HG03342 (cell line): ENCODE data around the gene NUTM2E.
"Not testable (repeated sequence)": the region's sequence is repeated elsewhere in the genome, so short reads cannot be mapped to it uniquely, and the experiment has no call there.

Experiments used
- ATAC-seq: cut with Tn5 transposase; IDR thresholded peaks from one replicate; pipeline ENCODE4 v1.9.1; 2021; ENCODE audit warnings: mild to moderate bottlenecking, moderate library complexity; ENCODE audit not compliant: unreplicated experiment

The NUTM2E gene, protein sequence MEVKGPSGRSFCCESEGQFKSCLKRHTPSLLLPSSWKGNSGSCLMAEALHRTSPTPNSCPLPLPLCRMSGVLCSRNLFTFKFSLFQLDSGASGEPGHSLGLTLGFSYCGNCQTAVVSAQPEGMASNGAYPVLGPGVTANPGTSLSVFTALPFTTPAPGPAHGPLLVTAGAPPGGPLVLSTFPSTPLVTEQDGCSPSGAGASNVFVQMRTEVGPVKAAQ (N-terminal part only)

DNA sequence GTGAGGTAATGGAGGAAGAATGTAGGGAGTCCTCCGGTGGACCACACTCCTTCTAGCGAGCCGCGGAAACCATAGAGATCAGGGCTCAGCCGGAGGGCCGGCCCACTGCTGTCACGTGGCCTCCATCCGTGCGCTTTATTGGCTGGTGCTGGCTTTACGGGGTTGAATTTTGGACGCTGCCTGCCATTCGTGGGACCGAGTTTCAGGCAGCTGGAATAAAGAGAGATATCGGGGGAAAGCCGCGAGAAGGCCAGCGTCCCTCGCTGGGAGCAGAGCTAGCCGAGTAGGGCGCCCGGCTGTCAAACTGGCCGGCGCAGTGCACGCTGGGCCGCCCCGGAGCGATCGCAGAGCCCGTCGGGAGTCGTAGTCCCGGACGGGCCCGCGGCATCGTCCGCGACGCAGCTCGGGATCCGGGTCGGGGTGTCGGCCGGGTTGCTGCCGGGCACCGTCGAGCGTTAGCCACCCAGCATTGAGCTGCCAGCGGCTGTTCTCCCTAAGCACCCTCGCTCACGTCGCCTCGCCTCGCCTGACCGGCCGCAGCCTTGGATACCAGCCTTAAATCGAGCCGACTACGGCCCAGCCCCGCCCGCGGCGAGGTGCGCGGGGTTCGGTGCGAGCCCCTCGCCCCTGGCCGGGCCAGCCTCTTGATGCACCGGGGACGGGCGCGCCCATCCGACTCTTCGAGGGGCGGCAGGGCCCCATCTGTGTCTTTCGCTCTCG lies at the start of gene NUTM2E:
Gene NUTM2E (plus strand): TSS at position 244 of the 720 bp plus-strand sequence. CDS start 15,002 bp downstream, outside the sequence.
- ATAC-seq = peak; percentile 90

DNA sequence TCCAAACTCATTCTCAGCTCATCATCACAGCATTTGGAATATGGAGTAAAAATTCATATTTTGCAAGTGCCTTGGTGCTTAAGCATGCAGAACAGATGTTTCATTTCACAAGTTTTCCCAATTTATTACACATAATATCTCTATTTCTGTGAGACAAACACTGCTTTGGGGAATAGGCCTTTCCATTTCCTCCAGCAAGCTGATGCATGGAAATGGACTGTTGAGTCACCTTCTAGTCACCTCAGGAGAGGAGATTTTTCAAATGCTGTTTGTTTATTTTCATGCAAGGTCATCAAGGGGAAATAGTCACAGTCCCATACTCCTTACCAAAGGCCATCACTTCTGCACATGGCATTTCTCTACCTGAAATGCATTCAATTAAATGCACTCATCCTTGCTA lies 48.5 kb upstream of the NUTM2E start:
- not testable (repeated sequence) for ATAC-seq

DNA sequence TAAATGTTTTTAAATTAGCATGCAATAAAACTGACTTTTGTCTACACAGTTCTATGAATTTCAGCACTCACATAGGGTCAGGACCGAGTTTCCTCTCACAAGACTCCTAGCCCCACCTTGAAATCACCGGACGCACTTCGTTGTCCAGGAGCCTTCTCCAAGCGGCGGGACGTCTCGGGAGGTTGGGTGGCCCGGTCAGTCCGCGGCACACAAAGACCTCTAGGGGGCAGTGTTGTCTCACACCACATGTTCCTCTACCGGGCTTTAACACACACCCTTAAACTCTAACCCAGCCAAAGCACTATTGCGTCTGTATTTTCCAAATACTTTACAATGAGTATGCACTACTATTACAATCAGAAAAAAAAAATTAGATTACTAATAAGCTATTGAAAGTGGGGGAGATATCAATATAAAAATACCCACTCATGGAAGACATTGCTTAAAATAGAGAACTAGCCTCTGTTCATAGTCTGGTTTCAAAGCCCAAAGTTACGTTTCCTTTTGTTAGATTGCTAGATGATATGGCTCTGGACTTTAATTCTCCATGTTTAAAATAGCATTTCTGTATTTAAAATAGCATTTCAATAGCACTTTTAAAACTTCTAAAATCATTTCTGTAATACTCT lies 47.1 kb upstream of the NUTM2E start:
- ATAC-seq = peak; percentile 95

DNA sequence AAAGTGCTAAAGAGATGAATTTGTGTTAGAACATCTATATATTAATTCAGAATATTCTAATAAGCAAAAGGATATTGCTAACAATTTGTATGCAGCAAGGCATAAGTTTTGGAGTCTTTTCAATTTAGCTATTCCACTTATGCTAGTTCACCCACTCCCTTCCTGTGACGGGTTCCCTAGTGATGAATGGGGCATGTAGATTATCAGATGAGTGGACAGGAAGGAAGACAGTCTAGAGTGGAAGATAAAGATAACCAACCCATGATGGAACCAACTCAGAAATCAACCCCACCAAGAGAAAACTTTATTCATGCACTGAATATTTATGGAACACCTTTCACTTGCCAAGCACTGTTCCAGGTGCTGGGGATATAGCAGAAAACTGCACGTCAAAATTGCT lies 46.5 kb upstream of the NUTM2E start:
- ATAC-seq = not testable (repeated sequence)

DNA sequence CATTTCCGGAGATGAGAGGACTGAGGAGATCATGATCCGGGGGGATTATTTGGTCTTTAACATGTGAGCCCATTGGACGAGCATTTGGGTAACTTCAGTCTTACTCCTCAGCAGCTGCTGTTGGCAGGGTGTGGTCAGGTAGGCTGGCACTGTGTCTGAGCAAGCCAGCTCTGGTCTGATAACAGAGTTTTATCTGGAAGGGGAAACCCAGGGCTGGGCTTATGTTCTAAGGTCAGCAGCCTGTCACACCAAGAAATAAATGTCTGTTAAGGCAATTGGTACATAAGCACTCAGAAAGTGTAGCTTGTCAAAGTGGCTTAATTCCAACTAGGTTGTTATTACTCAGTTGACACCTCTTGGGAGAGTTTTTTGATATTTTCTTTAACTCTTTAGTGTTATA lies 45.0 kb upstream of the NUTM2E start:
- ATAC-seq = not testable (repeated sequence)

DNA sequence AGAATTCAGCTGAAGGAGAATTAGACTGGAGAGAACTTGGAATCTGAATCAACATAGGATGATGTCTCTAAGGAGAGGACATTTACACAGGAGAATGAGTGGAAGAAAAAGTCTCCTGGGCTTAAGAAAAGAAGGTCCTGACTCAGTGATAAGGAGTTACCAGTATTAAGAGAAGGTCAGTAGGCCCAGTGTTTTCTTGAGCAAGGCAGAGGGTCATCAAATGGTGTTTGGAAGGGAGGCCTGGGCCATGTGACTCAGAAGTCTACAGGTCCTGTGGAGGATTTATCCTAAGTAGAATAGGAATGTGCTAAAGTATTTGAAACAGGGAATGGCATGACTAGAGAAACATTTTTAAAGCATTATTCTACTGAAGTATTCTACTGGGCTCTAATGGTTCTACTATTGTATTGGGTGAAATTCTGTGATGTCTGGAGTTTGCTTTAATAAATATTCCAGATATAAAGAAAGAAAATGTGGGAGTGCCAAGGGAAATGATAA lies 39.0 kb upstream of the NUTM2E start:
- ATAC-seq = not testable (repeated sequence)

DNA sequence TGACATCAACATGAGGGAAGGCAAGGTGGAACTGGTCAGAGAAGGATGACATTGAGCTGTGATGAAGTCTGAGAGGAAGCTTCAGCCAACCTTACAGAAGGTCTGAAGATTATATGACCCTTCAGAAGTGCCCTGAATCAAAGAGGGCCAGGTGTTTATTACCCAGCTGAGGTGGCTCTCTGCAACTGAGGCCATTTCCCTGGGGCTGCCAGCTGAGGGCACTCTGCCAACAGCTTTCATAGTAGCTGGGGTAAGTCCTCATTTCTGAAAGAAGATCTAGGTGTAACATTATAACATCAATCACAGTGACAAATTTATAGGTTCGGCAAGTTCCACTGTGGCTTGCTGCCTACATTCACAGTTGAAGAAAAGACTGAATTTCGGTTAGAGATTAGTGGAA lies 37.2 kb upstream of the NUTM2E start:
- ATAC-seq = not testable (repeated sequence)

DNA sequence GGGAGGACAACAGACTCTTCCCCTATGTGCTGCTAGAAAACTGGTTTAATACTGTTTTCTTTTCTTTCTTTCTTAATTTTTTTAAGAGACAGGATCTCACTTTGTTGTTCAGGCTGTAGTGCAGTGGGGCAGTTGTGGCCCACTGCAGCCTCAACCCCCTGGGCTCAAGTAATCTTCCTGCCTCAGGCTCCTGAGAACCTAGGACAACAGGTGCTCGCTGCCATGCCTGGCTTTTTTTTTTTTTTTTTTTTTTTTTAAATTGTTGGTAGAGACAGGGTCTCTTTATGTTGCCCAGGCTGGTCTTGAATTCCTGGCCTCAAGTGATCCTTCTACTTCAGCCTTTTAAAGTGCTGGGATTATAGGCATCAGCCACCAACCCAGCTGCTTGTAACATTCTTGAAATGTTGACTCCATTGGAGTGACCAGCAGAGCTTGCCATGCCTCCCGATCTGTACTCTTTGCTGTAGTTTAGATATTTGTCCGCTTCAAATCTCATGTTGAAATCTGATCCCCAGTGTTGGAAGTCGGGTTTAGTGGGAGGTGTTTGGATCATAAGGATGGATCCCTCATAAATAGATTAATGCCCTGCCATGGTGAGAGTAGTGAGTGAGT lies 34.5 kb upstream of the NUTM2E start:
- not testable (repeated sequence) for ATAC-seq

DNA sequence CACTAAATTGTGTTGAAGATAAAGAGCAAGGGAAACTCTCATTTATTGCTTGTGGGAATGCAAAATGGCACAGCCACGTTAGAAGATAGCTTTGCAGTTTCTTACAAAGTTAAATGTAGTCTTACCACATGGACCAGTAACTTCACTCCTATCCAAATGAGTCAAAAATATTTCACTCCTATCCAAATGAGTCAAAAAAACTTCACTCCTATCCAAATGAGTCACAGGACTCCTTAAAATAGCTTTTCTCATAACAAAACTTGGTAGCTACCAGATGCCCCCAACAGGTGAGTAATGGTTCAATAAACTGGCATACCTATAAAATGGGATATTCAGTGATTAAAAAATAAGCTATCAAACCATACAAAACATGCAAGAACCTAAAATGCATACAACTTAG lies 27.2 kb upstream of the NUTM2E start:
- peak; percentile 67 for ATAC-seq

DNA sequence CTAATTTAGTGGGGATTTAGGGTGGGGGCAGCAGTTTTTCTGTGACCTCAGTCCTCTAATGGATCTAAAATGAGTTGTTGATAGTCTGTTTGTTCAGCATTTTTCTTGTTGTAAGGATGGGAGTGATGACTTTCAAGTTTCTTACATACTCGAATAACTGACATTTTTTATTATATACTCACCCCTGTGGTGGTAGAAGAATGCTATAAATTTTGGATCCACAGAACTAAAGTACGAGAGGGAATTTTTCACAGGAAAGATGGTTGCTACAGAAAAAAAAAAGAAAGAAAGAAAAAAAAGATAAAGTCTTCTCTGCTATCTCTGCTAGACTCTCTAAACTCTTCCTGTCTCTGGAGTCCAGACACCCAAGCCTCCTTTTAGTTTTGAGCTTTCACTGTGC lies 20.7 kb upstream of the NUTM2E start:
- not testable (repeated sequence) for ATAC-seq

DNA sequence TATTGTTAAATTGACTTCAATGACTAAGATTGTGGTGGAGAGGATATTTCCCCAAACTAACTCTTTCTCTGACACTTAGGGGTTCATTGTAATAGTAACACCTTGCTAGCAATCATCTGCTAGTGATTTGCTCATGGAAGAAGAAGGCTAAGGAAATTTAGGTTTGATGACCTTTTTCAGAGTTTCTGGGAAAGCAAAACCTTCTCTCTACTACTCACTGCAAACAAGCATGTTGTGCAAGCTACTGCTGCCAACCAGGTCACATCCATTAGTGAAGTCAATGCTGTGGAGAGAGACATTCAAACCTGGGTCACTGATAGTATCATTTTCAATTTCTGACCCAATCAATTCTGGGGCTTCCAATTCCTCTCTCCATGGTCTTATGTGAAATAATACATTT lies 14.6 kb upstream of the NUTM2E start:
- ATAC-seq = not testable (repeated sequence)

DNA sequence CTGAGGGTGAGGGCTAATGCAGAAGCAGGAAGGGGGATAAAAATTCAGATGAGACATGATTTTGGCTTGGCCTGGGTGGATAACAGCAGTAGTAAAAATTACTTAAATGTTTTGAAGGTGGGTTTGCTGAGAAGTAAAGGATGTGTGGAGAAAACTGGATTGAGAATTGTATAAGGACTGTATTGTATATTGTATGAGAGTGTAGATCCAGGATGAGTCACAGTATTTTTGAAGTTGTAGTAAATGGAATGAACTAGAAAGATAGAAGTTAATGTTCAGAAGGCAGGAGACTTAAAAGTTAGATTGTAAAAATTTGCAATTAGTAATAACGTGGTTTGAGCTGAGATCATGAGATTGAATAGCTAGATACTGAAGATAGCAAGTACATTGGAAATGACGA lies 10.2 kb upstream of the NUTM2E start:
- ATAC-seq = not testable (repeated sequence)

DNA sequence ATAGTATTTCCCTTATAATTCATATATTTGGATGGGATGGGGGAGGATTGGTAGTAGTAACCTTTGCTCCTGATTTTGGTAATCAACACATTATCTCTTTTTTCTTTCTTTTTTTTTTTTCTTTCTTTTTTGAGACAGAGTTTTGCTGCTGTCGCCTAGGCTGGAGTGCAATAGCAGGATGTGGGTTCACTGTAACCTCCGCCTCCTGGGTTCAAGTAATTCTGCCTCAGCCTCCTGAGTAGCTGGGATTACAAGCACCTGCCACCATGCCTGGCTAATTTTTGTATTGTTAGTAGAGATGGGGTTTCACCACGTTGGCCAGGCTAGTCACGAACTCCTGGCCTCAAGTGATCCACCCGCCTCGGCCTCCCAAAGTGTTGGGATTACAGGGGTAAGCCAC lies 3.2 kb upstream of the NUTM2E start:
- not testable (repeated sequence) for ATAC-seq

DNA sequence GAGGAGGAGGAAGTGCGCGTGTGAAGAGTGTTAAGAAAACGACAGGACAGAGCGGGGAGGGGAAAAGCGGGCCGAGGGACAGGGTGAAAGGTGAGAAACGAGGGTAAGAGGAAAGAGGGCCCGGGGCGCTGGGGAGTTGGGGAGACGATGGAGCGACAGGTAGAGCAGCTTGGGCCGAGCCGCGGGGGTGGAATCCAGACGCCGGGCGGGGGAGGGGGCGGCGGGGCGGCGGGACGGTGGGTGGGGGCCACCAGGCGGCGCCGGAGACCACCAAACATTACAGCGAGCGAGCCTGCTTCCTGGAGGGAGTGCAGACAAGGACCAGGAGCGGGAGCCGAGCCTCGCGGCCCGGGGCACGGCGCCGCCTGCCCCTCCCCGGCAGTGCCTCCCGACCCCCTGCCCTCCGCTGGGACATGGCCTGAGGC lies 940 bp upstream of the NUTM2E start:
- peak; percentile 28 for ATAC-seq

DNA sequence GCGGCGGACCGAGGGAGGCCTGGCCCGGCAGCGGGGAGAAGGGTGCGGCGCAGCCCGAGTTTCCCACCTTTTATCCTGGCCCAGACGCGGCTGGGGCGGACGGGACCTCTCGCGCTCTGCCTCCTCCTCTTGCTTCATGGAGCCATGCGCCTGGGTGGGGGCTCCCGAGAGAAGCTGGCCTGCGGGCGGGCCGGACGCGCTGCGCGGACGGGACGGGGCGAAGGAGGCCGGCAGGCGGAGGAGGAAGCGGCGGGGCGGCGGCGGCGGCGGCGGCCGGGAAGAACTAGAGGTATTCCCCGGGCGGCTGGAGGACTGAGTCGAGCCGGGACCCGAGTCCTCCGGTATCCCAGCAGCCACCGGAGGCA lies 426 bp upstream of the NUTM2E start:
- ATAC-seq = not testable (repeated sequence)

DNA sequence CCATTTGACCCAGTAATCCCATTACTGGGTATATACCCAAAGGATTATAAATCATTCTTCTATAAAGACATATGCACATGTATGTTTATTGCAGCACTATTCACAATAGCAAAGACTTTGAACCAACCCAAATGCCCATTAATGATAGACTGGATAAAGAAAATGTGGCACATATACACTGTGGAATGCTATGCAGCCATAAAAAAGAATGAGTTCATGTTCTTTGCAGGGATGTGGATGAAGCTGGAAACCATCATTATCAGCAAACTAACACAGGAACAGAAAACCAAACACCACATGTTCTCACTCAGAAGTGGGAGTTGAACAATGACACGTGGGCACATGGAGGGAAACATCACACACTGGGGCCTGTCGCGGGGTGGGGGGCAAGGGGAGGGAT lies 7.3 kb downstream of the NUTM2E start:
- not testable (repeated sequence) for ATAC-seq

DNA sequence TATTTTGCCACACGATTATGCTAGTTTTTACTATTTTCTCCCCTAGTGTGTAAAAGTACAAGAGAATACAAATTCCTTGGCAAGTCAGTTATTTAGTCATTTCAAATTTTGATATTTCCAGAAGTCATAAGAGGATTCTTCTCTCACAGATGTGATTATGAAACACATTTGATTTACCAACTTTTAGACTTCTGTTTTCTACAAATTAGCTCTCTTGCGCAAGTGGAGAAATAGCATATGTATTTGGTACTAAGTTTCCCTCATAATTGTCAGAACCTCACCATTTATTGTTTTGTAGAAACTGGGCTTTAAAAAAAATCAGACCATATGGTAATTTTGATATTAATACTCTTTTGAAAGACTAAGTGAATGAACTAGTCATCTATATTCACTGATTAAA lies 9.4 kb downstream of the NUTM2E start:
- ATAC-seq = not testable (repeated sequence)

DNA sequence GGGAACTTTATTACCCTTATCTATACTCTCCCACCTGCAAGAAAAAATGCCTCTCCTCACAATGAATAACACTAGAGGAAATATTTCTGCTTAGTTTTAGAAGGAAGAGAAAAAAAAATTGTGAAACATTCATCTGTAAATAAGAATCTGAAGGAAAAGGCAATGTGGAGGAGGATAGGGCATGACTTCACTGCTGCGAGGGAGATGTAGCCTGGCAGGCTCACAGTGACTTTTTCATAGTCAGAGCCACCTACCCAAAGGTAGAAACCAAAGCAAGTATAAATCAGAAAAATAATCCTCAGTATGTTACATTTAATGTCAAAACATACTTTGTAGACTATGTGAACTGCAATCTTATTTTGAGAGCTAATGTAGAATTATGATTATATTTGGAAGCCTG lies 10.4 kb downstream of the NUTM2E start:
- ATAC-seq = not testable (repeated sequence)

DNA sequence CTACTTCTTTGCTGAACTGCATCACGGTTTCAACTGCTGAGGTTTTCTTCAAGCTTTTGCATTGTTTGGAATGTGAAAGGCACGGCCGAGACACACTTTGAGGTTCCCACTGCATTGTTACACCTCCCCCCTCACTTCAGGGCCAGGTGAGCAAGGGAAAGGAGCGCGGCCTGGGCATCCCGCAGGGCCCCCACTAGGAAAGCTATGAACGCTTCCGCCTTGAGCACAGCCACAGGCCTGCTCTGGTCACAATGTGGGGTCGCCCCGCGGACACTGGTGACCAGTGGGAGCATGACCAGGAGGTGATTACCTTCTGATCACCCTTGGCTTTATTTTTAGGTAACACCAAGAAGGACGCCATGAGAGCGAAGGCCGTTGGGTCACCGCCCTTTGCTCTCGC lies 11.9 kb downstream of the NUTM2E start:
- not testable (repeated sequence) for ATAC-seq

DNA sequence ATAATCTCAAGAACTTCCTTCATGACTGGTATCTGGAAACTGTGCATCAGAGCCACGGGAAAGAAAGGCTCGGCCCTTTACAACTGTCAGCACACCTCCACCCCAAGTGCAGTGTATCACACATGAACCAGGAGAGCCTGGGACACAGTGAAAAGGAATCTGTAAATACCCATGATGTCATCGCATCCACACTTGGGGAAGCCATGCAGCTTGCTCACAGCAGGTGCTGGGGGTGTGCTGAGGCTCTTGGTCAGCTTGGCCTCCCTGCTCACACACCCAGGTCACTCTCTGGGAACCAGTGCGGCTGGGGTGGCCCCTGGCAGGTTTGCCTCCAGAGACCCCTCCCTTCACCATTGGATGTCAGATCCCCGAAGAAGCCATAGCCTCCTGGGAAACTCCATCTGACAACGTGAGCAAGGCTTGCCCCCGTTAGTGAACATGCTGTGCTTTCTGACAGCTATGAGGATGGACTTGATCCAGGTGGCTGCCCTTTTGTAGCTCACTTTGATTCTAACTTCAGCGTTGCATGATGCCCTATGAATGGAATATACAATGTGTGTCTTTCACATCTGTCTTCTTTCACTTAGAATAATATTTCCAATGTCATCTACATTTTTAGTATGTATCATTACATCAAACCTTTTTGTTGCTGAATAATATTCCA lies 26.8 kb downstream of the NUTM2E start:
- not testable (repeated sequence) for ATAC-seq

DNA sequence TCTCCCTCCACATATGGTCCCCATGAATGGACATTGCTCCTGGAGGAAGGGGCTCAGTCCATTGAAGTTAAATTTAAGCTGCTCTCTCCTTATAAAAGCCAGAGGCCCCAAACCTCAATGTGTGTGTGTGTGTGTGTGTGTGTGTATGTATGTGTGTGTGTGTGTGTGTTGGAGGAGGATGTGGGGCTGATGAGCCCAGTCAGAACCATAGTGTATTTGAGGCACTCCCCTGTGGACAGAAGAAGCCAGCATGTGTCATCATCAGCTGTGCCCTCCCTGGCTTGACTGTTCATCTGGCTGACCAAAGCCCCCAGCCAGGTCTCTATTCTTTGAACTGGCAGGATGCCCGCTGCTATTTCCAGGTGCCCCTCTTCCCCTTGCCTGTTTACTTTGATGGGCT lies 35.7 kb downstream of the NUTM2E start:
- ATAC-seq = not testable (repeated sequence)
